Measurements from ENCODE around the gene EML1. TPM values are rescaled to one million over a fixed set of nuclear protein-coding genes. Genes with fewer than 3 reads are reported as not detected.
A peak's percentile ranks its signal among the peaks of the same experiment; 100 is the strongest.

EML1 gene
- total and polyA plus RNA-seq, 2 of the 13 experiments (the other 11 are each of a cell fraction or from before 2014, with no cell fraction given), result 0.59 to 1.7 TPM

DNA sequence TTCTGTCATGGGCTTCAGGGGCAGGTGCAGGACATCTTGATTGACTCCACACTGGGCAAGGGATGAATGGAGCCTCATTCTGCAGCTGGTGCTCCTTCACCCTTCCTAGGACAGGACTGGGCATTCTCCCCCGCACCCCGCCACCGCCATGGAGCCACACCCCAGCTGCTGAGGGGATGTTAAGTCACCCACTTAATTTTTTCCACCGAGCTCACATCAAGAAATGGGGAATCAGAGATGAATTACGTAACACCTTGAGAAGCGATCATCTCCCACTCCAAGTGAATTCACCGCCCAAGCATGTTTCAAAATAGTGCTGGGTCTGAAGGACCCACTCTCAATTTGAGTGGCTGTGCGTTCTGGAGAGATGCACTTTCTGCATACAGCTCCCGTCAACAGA, 94.2 kb downstream of the EML1 start:
- no peak for ATAC-seq
- POLR2A ChIA-PET, result no interaction called here
- no peak overlapping the region for H3K4me2 ChIP-seq (ENCODE audit: low read depth, low read length)
- no peak overlapping the region for H3K27ac ChIP-seq (ENCODE audit: extremely low read length, insufficient read depth, low read length)
- no peak overlapping the region for H3K9ac ChIP-seq (ENCODE audit: insufficient read depth, low read depth, low read length)
- DNase-seq (ENCODE audit: low spot score), result no peak
- TF ChIP-seq ZNF530 (CRISPR knock-in tag; IDR thresholded peaks at IDR 0.05; ENCODE audit: low read depth) (no peak), CEBPB (IDR thresholded peaks at IDR 0.05; ENCODE audit: borderline replicate concordance, low read depth, low read length) (peak; percentile 22; the same call in 1 of the 2 replicates)
- TF ChIP-seq, protein P1, sequence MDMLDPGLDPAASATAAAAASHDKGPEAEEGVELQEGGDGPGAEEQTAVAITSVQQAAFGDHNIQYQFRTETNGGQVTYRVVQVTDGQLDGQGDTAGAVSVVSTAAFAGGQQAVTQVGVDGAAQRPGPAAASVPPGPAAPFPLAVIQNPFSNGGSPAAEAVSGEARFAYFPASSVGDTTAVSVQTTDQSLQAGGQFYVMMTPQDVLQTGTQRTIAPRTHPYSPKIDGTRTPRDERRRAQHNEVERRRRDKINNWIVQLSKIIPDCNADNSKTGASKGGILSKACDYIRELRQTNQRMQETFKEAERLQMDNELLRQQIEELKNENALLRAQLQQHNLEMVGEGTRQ (IDR thresholded peaks at IDR 0.05; ENCODE audit: low read depth, low read length), result no peak
- TF ChIP-seq, protein P1 (CRISPR knock-in tag; IDR thresholded peaks at IDR 0.05; ENCODE audit: borderline replicate concordance), result no peak
- H3K36me3 ChIP-seq (replicated peaks in 1 of 2; ENCODE audit: control insufficient read depth in 1 of 2, insufficient read depth in 2 of 2, low read length in 2 of 2), result no peaks in the 10 kb centered on the region
- BruUV-seq (replicated peaks), result no TSS peak
- in situ Hi-C loops (cut with HindIII; ENCODE audit: extremely low pct_ligation_motif_present, low pct_unique_long_range_greater_than_20kb) (loop anchor here (5.0 to 10.0 kb wide), 3 partner anchors 155 to 363 kb away; partner anchors contain the start of gene CYP46A1), intact Hi-C loops (cut with micrococcal nuclease; ENCODE audit: unreplicated experiment) (no loop called here)
- no peaks in the 10 kb centered on the region for H3K4me1 ChIP-seq (ENCODE audit: insufficient read depth, low read length)
- WGBS (ENCODE audit: low lambda C conversion rate), result 73% methylated on average over 9 of the region's 9 CpGs
- no peak for FAIRE-seq
- CTCF ChIA-PET (ENCODE audit: low intra/inter-chr PET ratio, low total read pairs), result no interaction called here
- H3K79me2 ChIP-seq (ENCODE audit: insufficient read depth, low read length), result no peaks in the 10 kb centered on the region
- H4K20me1 ChIP-seq (ENCODE audit: insufficient read depth, low read length), result no peaks in the 10 kb centered on the region
- H3K4me3 ChIP-seq (replicated peaks in 1 of 3; ENCODE audit: insufficient read depth in 1 of 3, low read depth in 2 of 3, low read length in 3 of 3), result no peak overlapping the region
- no peaks in the 10 kb centered on the region for H3K9me3 ChIP-seq (ENCODE audit: low read length)
- no peaks in the 10 kb centered on the region for H3K27me3 ChIP-seq (ENCODE audit: control insufficient read depth in 1 of 2, insufficient read depth in 2 of 2, low read length in 2 of 2)
- no peak overlapping the region for H2AFZ ChIP-seq (ENCODE audit: low read length)

- Histone ChIP-seq H3K9ac (ENCODE audit: insufficient read depth, low read depth, low read length) (no peak overlapping the region), H4K20me1 (ENCODE audit: insufficient read depth, low read length) (no peaks in the 10 kb centered on the region), H3K4me1 (ENCODE audit: insufficient read depth, low read length) (no peaks in the 10 kb centered on the region), H3K27ac (ENCODE audit: extremely low read length, insufficient read depth, low read length) (no peak overlapping the region), H3K4me3 (replicated peaks in 1 of 3; ENCODE audit: insufficient read depth in 1 of 3, low read depth in 2 of 3, low read length in 3 of 3) (no peak overlapping the region), H2AFZ (ENCODE audit: low read length) (no peak overlapping the region), H3K9me3 (ENCODE audit: low read length) (no peaks in the 10 kb centered on the region), H3K79me2 (ENCODE audit: insufficient read depth, low read length) (no peaks in the 10 kb centered on the region), H3K27me3 (ENCODE audit: control insufficient read depth in 1 of 2, insufficient read depth in 2 of 2, low read length in 2 of 2) (no peaks in the 10 kb centered on the region), H3K4me2 (ENCODE audit: low read depth, low read length) (no peak overlapping the region), H3K36me3 (replicated peaks in 1 of 2; ENCODE audit: control insufficient read depth in 1 of 2, insufficient read depth in 2 of 2, low read length in 2 of 2) (no peaks in the 10 kb centered on the region)
- BruUV-seq (replicated peaks), result no TSS peak
- no peak for FAIRE-seq
- DNase-seq (ENCODE audit: low spot score), result no peak
- ChIA-PET CTCF (ENCODE audit: low intra/inter-chr PET ratio, low total read pairs) (no interaction called here), POLR2A (interaction anchor here (0.7 kb wide), 1 partner anchor 204 kb away, joined by 3 read pairs; the partner anchor contains the start of gene CYP46A1)
- ATAC-seq, result no peak
- WGBS (ENCODE audit: low lambda C conversion rate), result 50% methylated on average over 5 of the region's 5 CpGs
- intact Hi-C loops (cut with micrococcal nuclease; ENCODE audit: unreplicated experiment), result no loop called here
- TF ChIP-seq SETDB1 (CRISPR knock-in tag; IDR thresholded peaks at IDR 0.05; ENCODE audit: borderline replicate concordance), result no peak
- in situ Hi-C loops (cut with HindIII; ENCODE audit: extremely low pct_ligation_motif_present, low pct_unique_long_range_greater_than_20kb), result loop anchor here (5.0 to 10.0 kb wide), 3 partner anchors 156 to 363 kb away; partner anchors contain the start of gene CYP46A1
Observed at GRCh38 chr14:99888149-99888548, 94.9 kb downstream of the EML1 start.
